IMR-90 (cell line): ENCODE results near the gene GPC2.

Experiments
- CTCF ChIP-seq: conservative IDR thresholded peaks from 2 replicates; pipeline ENCODE4 v1.5.1; 2012; ENCODE audit warnings: mild to moderate bottlenecking, low read depth, low read length, improper control_type of control experiment
- MAFK ChIP-seq: IDR thresholded peaks from 2 replicates; pipeline ENCODE4 v1.6.1; 2012; ENCODE audit warnings: low read depth, low read length, improper control_type of control experiment
- MXI1 ChIP-seq: IDR thresholded peaks from 2 replicates; pipeline ENCODE4 v1.6.1; 2012; ENCODE audit warnings: low read depth, mild to moderate bottlenecking, low read length, moderate library complexity, borderline replicate concordance
- POLR2A ChIP-seq: IDR thresholded peaks from 2 replicates; pipeline ENCODE4 v1.6.1; 2012; ENCODE audit warnings: mild to moderate bottlenecking, low read depth, low read length
- RAD21 ChIP-seq: IDR thresholded peaks from 2 replicates; pipeline ENCODE4 v1.6.1; 2012; ENCODE audit warnings: low read length, improper control_type of control experiment
- RCOR1 ChIP-seq: IDR thresholded peaks from 2 replicates; pipeline ENCODE4 v1.6.1; 2012; ENCODE audit warnings: mild to moderate bottlenecking, low read length, improper control_type of control experiment; ENCODE audit not compliant: insufficient replicate concordance
- RFX5 ChIP-seq: IDR thresholded peaks from 2 replicates; pipeline ENCODE4 v1.8.0; 2012; ENCODE audit warnings: low read depth, mild to moderate bottlenecking, low read length, moderate library complexity
- SMC3 ChIP-seq: fragments of 150-350 bp; IDR thresholded peaks from 2 replicates; pipeline ENCODE4 v1.6.1; 2016; ENCODE audit warnings: low read depth, mild to moderate bottlenecking, antibody characterized with exemption, low read length, moderate library complexity

- TF ChIP-seq RCOR1 (no peak), MAFK (no peak), CTCF (no peak), RFX5 (no peak), SMC3 (no peak), MXI1 (no peak), POLR2A (no peak), RAD21 (no peak)
Measured at GRCh38 chr7:100127866-100128636, 49.1 kb downstream of the GPC2 start.
